ENCODE measurements around the gene NF2. TPM values are rescaled to one million over a fixed set of nuclear protein-coding genes. Genes with fewer than 3 reads are reported as not detected.

NF2 gene
- total RNA-seq, 1 donor from 2014 or later: 66.1 TPM

DNA sequence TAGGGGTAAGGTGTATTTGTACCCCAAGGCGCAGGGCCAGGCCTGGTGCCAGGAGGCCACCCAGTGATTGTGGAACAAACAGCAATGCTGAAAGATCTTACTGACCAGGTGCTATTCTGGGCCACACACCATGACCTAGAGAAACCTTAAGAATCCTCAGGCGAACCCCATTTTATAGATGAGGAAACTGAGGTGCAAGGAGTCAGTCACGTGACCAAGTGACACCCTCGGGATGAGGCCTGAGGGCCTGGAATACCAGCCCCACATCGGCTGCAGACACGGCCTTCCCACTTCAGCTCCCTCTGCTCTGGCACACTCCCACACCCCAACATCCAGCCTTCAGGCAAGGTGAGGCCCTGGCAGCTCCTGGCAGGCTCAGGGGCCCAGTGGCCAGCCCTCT, 129.4 kb downstream of the NF2 start:
- Mint-ChIP-seq H3K36me3 (ENCODE audit: low read depth) (no peaks in the 10 kb centered on the region), H3K27me3 (ENCODE audit: insufficient read depth) (no peaks in the 10 kb centered on the region), H3K4me1 (ENCODE audit: low read depth) (no peaks in the 10 kb centered on the region), H3K4me3 (no peak overlapping the region), H3K9me3 (no peaks in the 10 kb centered on the region), H3K27ac (no peak overlapping the region)
- no peak for DNase-seq (ENCODE audit: low spot score)
- intact Hi-C loops (cut with micrococcal nuclease): no loop called here

DNA sequence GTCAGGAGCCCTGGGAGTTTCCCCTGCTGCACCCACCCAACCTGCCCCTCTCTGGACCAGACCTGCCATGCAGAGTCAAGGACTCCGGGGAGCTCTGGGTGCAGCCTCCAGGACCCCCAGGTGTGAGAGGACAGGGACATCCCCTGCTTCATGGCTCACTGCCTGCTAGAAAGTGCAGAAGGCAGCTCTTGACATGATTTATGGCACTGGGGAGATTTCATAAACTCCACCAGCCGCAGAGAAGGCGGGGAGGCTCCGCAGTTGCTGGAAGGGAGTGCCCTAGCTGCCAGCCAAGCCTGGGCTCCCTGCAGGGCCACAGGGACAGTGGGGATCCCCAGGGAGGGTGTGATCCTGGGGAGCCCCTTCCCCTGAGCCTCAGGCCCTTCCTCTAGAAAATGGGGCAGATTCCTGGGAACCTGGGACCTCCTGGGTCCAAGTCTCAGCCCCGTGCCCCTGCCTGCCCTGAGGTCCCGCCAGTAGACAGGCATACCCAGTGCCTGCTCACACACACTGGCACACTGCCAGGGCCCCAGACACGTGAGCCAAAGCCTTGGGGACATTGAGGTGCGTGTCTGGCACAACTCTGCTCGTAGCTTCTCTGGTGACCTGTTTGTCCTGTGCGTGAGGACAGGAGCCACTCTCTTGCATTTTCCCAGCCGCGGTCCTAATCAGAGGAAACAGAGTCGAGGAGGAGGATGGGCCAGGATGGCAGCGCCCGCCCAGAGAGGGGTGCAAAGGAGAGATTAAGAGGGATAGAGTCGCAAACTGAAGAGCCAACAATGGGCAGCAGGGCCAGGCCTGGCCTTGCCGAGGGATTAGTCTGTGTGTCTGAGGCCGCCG, 130.1 kb downstream of the NF2 start:
- Mint-ChIP-seq H3K27me3 (ENCODE audit: insufficient read depth) (no peaks in the 10 kb centered on the region), H3K9me3 (no peaks in the 10 kb centered on the region), H3K4me1 (ENCODE audit: low read depth) (no peaks in the 10 kb centered on the region), H3K36me3 (ENCODE audit: low read depth) (no peaks in the 10 kb centered on the region), H3K4me3 (no peak overlapping the region), H3K27ac (no peak overlapping the region)
- DNase-seq (ENCODE audit: low spot score): no peak
- intact Hi-C loops (cut with micrococcal nuclease): no loop called here

DNA sequence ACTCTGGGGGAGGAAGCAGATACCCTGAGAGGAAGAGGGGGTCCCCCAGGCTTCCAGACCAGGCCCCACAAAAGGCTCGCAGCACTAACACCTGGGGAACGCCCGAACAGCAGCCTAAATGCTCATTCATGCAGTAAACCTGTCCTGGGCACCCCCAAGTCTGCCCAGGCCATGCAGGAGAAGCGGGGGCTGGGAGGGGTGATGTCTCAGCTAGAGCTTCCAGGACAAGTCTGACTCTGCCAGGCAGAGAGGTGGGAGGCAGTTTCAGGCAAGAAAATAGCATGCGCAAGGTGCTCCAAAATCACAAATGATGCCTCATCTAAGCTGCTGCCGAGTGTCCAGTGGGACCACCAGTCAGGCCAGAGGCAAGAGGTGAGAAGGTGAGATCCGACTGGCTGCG, 131.0 kb downstream of the NF2 start:
- intact Hi-C loops (cut with micrococcal nuclease): no loop called here
- Mint-ChIP-seq H3K4me1 (ENCODE audit: low read depth) (no peaks in the 10 kb centered on the region), H3K27me3 (ENCODE audit: insufficient read depth) (no peaks in the 10 kb centered on the region), H3K36me3 (ENCODE audit: low read depth) (no peaks in the 10 kb centered on the region), H3K4me3 (no peak overlapping the region), H3K9me3 (no peaks in the 10 kb centered on the region), H3K27ac (no peak overlapping the region)
- no peak for DNase-seq (ENCODE audit: low spot score)

DNA sequence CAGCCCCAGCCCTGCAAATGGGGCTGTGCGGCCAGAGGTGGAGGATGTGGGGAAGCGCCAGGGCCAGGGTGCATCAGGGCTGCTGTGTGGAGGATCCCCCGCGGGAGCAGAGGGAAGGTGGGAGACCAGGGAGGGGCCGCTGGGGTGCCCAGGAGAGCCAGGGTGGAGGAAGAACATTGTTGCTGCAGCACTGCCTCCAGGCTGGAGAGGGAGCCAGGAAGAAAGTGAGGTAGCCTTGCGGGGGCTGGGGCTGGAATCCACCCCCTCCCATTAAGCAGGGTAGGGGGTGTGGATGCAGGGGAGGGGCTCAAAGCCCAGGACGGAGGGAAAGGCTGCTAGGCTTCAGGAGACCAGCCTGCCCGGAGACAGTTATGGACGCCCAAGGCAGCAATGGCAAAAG, 131.4 kb downstream of the NF2 start:
- Mint-ChIP-seq H3K27ac (no peak overlapping the region), H3K4me3 (no peak overlapping the region), H3K9me3 (no peaks in the 10 kb centered on the region), H3K4me1 (ENCODE audit: low read depth) (no peaks in the 10 kb centered on the region), H3K27me3 (ENCODE audit: insufficient read depth) (no peaks in the 10 kb centered on the region), H3K36me3 (ENCODE audit: low read depth) (no peaks in the 10 kb centered on the region)
- intact Hi-C loops (cut with micrococcal nuclease): no loop called here
- no peak for DNase-seq (ENCODE audit: low spot score)

DNA sequence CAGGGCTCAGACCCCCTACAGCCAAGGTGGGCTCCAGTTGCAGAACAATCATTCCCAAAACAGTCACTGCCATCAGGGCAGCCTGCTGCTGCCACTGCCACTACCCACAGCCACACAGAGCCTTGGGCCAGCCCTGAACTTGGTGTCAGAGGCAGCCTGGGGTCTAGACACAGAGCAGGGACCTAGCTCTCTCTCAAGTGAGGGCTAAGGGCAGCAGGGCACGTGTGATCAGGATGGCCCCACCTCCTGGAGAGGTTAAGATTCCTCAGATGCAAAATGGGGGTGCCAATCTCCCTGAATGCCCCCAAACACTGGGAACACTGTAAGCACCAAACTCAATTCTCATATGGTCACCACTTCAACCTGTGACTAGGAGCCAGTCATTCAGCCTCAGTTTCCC, 132.0 kb downstream of the NF2 start:
- Mint-ChIP-seq H3K4me1 (ENCODE audit: low read depth) (no peaks in the 10 kb centered on the region), H3K27me3 (ENCODE audit: insufficient read depth) (no peaks in the 10 kb centered on the region), H3K36me3 (ENCODE audit: low read depth) (no peaks in the 10 kb centered on the region), H3K27ac (no peak overlapping the region), H3K9me3 (no peaks in the 10 kb centered on the region), H3K4me3 (no peak overlapping the region)
- no peak for DNase-seq (ENCODE audit: low spot score)
- intact Hi-C loops (cut with micrococcal nuclease): no loop called here

DNA sequence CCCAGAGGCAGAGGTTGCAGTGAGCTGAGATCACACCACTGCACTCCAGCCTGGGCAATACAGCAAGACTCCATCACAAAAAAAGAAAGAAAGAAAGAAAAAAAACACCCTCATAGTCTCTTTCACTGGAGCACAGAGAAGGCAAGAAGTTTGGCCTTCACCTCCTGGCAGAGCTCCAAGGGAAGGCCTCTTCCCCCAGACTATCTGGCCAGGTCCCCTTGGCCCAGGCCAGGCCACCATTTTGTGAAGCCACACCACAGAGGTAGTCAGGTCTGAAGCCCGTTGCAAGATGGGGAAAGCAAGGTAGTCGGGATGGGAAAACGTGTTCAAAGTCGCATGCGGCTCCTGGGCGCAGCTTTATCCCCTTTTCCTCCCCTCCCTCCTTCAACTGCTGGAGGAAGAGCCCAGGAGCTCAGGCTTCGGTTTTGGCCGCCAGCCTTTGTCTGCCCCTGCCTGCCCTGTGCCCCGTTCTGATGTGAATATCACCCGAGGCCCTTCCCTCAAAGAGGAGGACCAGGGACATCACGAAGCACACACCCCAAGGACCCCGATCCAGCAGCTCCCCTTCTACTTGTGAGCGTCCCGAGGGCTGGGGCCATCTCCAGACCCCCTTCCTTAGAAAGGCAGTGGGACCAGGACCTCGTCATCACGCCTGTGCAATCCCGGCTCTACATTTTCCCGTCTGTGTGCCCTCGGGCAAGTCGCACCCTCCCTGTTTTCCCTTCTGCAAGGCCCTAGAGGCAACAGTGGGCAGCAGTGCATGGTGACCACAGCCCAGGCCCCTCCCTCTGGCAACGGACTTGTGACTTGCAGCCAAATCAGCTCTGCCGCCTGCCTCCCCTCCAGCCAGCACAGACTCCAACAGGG, 134.1 kb downstream of the NF2 start:
- H3K9me3 Mint-ChIP-seq: no peaks in the 10 kb centered on the region
- no peak overlapping the region for H3K27ac Mint-ChIP-seq
- intact Hi-C loops (cut with micrococcal nuclease): no loop called here
- DNase-seq (ENCODE audit: low spot score): no peak
- H3K4me1 Mint-ChIP-seq (ENCODE audit: low read depth): no peaks in the 10 kb centered on the region
- H3K27me3 Mint-ChIP-seq (ENCODE audit: insufficient read depth): no peaks in the 10 kb centered on the region
- H3K36me3 Mint-ChIP-seq (ENCODE audit: low read depth): no peaks in the 10 kb centered on the region
- no peak overlapping the region for H3K4me3 Mint-ChIP-seq

DNA sequence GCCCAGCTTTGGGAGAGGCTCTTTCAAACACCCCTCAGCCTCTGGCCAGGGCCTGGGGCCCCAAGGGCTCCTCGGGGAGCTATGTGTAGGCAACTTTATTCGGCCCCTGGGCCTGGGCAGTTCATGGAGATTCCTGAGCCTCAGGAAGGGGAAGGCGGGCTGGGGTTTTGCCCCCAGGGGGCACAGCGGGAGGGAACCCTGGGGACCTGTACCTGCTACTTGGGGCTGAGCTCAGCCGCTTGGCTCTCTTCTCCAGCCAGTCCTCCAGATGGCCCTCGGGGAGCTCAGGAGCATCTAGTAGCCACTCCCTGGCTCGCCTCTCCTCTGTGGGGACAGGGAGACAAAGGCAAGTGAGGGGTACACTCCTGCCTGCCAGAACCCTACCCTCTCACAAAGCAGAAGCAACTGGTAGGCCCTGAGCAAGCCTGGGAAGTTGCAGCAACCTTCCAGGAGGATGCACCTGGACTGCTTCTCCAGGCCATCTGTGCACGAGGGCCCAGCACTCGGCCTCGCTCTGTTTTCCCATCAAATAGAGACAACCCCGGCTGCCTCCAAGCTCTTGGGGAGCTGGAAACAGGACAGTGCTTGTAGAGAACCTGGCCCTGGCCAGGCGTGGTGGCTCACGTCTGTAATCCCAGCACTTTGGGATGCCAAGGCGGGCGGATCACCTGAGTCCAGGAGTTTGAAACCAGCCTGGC, 134.8 kb downstream of the NF2 start:
- intact Hi-C loops (cut with micrococcal nuclease): no loop called here
- Mint-ChIP-seq H3K36me3 (ENCODE audit: low read depth) (no peaks in the 10 kb centered on the region), H3K9me3 (no peaks in the 10 kb centered on the region)

DNA sequence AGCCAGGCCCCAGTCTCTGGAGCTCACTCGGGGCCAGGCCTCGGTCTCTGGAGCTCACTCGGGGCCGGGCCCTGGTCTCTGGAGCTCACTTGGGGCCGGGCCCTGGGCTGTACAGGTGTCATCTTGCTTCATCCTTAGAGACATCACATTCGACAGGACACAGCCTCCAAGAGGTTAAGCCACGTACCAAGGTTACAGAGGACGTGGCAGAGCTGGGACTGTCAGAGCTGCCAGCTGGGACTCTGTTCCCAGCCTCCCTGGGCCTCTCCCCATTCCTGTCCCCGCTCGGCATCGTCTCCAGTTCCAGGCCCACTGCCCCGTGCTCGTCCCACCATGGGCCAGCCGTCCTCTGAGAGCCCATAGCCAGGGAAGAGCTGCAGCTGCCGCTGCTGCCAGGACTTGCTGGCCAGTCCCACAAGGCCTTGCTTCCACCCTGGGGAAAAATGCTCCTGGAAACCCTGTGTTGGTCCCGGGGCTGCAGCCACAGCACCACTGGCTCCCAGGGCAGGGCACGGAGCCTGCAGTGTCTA, 136.0 kb downstream of the NF2 start:
- intact Hi-C loops (cut with micrococcal nuclease): no loop called here
- no peaks in the 10 kb centered on the region for H3K27me3 Mint-ChIP-seq (ENCODE audit: insufficient read depth)
- H3K36me3 Mint-ChIP-seq (ENCODE audit: low read depth): no peaks in the 10 kb centered on the region
- H3K4me3 Mint-ChIP-seq: no peak overlapping the region
- no peaks in the 10 kb centered on the region for H3K9me3 Mint-ChIP-seq
- no peak for DNase-seq (ENCODE audit: low spot score)
- no peaks in the 10 kb centered on the region for H3K4me1 Mint-ChIP-seq (ENCODE audit: low read depth)
- H3K27ac Mint-ChIP-seq: no peak overlapping the region

More for the DNA sequence above, 134.8 kb downstream of the NF2 start:
- H3K27ac Mint-ChIP-seq: no peak overlapping the region
- no peaks in the 10 kb centered on the region for H3K27me3 Mint-ChIP-seq (ENCODE audit: insufficient read depth)
- no peaks in the 10 kb centered on the region for H3K4me1 Mint-ChIP-seq (ENCODE audit: low read depth)
- no peak overlapping the region for H3K4me3 Mint-ChIP-seq
- no peak for DNase-seq (ENCODE audit: low spot score)

DNA sequence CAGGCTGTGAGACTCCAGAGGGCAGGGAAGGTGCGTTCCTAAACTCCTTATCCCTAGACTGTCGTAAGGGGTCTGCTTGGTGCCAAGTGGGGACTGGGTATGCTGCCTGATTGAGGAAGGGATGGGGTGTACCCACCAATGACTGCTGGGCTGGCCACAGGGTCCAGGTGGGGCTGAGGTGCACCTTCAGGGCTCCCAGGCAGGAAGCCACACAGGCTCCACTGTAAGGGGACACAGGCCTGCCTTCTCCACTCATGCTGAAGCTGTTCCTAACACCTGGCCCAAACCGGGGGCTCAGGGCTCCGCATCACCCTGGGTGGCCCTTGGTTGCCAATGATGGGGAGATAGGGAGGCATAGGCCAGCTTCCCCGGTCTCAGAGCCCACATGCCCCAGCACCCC, 136.8 kb downstream of the NF2 start:
- Mint-ChIP-seq H3K9me3 (no peaks in the 10 kb centered on the region), H3K36me3 (ENCODE audit: low read depth) (no peaks in the 10 kb centered on the region), H3K4me1 (ENCODE audit: low read depth) (no peaks in the 10 kb centered on the region), H3K4me3 (no peak overlapping the region), H3K27ac (no peak overlapping the region), H3K27me3 (ENCODE audit: insufficient read depth) (no peaks in the 10 kb centered on the region)
- intact Hi-C loops (cut with micrococcal nuclease): no loop called here
- DNase-seq (ENCODE audit: low spot score): no peak

DNA sequence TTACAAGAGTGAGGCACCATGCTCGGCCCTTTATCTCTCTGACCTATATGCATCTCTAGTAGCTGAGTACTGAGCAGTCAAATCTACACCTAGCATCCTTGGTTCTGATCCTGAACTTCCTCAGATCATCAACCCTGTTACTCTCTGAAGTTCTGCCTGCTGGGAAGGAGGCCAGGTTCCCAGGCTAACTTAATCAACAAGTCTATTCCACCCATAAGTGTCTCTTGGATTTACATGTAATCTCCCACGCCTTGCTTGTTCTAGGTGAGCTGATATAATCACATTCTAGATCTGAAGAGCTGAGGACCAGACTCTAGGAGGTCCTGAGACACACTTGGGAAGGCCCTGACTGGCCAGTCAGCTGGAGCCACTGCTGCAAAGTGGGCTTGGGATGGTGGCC, 138.5 kb downstream of the NF2 start:
- DNase-seq (ENCODE audit: low spot score): no peak
- Mint-ChIP-seq H3K9me3 (no peaks in the 10 kb centered on the region), H3K4me1 (ENCODE audit: low read depth) (no peaks in the 10 kb centered on the region), H3K27me3 (ENCODE audit: insufficient read depth) (no peaks in the 10 kb centered on the region), H3K27ac (no peak overlapping the region), H3K36me3 (ENCODE audit: low read depth) (peaks cover 4% of the 10 kb centered on the region), H3K4me3 (no peak overlapping the region)
- intact Hi-C loops (cut with micrococcal nuclease): no loop called here

DNA sequence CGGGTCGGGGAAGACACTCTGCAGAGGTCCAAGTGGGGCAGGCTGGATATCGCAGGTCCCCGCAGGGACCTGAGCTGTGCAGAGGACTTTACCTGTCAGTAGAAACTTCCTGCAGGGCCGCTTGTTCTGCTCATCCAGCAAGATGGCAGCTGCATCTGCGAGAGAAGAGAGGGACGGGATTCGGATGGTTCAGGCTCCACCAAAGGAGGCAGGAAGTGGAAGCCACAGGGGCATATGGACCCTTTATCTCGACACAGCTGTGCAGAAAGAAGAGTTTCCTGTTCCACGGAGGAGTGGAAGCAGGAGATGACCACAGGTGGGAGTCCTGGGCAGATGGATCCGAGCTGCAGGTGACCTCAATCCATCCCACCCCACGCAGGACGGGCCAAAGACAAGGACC, 138.9 kb downstream of the NF2 start:
- intact Hi-C loops (cut with micrococcal nuclease): no loop called here
- Mint-ChIP-seq H3K36me3 (ENCODE audit: low read depth) (peaks cover 5% of the 10 kb centered on the region), H3K4me3 (no peak overlapping the region), H3K27me3 (ENCODE audit: insufficient read depth) (no peaks in the 10 kb centered on the region), H3K4me1 (ENCODE audit: low read depth) (no peaks in the 10 kb centered on the region), H3K27ac (no peak overlapping the region), H3K9me3 (no peaks in the 10 kb centered on the region)
- no peak for DNase-seq (ENCODE audit: low spot score)

DNA sequence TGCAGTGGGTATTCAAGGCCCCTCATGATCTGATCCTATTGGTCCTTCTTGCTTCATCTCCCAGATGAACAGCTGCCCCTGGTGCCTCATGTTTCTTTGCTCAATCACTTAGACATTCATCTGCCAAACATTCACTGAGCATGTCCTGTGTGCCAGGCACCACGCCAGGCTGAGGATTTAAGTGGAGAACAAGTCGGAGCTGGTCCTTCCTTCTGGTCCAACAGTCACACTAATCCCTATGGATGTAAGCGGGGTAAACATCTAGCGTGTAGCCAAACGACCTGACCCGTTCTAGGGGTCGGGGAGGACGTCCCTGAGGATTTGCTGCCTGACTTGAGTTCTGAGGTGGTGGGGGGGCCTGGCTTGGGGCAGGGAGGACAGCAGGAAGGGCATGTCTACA, 141.5 kb downstream of the NF2 start:
- H3K4me1 Mint-ChIP-seq (ENCODE audit: low read depth): peaks cover under 1% of the 10 kb centered on the region
- H3K27me3 Mint-ChIP-seq (ENCODE audit: insufficient read depth): no peaks in the 10 kb centered on the region
- no peak overlapping the region for H3K4me3 Mint-ChIP-seq

DNA sequence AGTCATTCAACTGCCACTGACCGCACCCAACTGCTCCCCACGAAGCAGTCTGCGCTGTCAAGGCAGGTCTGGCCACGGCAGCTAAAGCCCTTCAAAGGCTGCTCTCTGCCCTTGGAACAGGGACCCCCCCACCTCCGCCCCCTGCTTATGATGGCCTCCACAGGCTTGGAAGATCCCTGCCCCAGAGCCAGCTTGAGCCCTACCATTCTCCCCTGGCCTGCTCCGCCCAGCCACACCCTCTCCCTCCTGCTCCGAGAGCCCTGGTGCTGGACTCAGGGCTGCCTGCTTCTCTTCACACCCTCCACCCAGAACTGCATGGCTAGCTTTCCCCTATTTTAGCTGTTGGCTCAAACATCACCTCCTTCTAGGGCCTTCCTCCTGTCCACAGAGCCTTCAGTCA, 144.4 kb downstream of the NF2 start:
- Mint-ChIP-seq H3K4me1 (ENCODE audit: low read depth) (peaks cover 14% of the 10 kb centered on the region), H3K4me3 (no peak overlapping the region), H3K9me3 (no peaks in the 10 kb centered on the region), H3K27me3 (ENCODE audit: insufficient read depth) (no peaks in the 10 kb centered on the region), H3K27ac (no peak overlapping the region), H3K36me3 (ENCODE audit: low read depth) (peaks cover 22% of the 10 kb centered on the region)
- intact Hi-C loops (cut with micrococcal nuclease): no loop called here
- DNase-seq (ENCODE audit: low spot score): no peak

More for the DNA sequence above, 141.5 kb downstream of the NF2 start:
- Mint-ChIP-seq H3K27ac (no peak overlapping the region), H3K36me3 (ENCODE audit: low read depth) (peaks cover 15% of the 10 kb centered on the region), H3K9me3 (no peaks in the 10 kb centered on the region)
- intact Hi-C loops (cut with micrococcal nuclease): no loop called here
- no peak for DNase-seq (ENCODE audit: low spot score)

All from activated T-helper 1 cell treated with anti-CD3 and anti-CD28 coated beads, Interleukin-12 subunit alpha, Interleukin-12 subunit beta, Interleukin-2, Interleukin-4 antibody, amounts not matched to agents 30 ng/mL and 10 ng/mL and 1 ng/mL, durations not matched to agents 14 hours and 24 hours and 36 hours (primary cell).